ENCODE results near the gene AGAP5. TPM values are rescaled to one million over a fixed set of nuclear protein-coding genes. Genes with fewer than 3 reads are reported as not detected.

The AGAP5 gene
- polyA plus RNA-seq, 1 of the 3 experiments (the other 2 are of a cell fraction) = 3.8 TPM

DNA sequence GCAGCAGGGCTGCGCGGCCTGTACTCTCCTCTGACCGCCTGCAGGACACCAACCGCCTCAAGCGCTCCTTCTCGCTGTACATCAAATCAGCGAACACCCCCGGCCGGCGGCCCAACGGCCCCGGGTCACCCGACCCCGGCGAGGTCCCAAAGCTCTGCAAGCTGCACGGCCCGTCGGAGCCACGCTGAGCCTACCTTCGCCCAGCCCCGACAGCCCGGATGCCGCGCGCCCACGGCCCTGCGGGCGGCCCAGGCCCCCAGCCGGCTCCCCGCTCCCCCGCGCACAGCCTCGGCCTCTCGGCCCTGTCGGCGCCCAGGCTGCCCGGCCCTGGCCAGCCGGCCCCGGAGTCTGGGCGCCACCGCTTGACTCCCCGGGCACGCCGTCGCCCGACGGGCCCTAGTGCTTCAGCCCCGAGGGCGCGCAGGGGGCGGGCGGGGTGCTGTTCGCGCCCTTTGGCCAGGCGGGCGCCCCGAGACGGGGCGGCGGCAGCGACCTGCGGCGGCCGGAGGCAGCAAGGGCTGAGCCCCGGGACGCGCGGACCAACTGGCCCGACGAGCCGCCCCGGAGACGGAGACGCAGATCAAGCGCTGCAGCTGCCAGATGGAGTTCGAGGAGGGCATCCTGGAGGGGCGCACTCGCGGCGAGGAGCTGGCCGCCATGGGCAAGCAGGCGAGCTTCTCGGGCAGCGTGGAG is 35.2 kb upstream of the AGAP5 start (continued):
- TF ChIP-seq, protein P1, sequence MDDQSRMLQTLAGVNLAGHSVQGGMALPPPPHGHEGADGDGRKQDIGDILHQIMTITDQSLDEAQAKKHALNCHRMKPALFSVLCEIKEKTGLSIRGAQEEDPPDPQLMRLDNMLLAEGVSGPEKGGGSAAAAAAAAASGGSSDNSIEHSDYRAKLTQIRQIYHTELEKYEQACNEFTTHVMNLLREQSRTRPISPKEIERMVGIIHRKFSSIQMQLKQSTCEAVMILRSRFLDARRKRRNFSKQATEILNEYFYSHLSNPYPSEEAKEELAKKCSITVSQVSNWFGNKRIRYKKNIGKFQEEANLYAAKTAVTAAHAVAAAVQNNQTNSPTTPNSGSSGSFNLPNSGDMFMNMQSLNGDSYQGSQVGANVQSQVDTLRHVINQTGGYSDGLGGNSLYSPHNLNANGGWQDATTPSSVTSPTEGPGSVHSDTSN (IDR thresholded peaks at IDR 0.05) = no peak
- TF ChIP-seq, protein P2, sequence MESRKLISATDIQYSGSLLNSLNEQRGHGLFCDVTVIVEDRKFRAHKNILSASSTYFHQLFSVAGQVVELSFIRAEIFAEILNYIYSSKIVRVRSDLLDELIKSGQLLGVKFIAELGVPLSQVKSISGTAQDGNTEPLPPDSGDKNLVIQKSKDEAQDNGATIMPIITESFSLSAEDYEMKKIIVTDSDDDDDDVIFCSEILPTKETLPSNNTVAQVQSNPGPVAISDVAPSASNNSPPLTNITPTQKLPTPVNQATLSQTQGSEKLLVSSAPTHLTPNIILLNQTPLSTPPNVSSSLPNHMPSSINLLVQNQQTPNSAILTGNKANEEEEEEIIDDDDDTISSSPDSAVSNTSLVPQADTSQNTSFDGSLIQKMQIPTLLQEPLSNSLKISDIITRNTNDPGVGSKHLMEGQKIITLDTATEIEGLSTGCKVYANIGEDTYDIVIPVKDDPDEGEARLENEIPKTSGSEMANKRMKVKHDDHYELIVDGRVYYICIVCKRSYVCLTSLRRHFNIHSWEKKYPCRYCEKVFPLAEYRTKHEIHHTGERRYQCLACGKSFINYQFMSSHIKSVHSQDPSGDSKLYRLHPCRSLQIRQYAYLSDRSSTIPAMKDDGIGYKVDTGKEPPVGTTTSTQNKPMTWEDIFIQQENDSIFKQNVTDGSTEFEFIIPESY (IDR thresholded peaks at IDR 0.05; ENCODE audit: borderline replicate concordance, low read depth) = no peak
- TF ChIP-seq TAF1 (IDR thresholded peaks at IDR 0.05; ENCODE audit: borderline replicate concordance, low read depth, low read length) = no peak

DNA sequence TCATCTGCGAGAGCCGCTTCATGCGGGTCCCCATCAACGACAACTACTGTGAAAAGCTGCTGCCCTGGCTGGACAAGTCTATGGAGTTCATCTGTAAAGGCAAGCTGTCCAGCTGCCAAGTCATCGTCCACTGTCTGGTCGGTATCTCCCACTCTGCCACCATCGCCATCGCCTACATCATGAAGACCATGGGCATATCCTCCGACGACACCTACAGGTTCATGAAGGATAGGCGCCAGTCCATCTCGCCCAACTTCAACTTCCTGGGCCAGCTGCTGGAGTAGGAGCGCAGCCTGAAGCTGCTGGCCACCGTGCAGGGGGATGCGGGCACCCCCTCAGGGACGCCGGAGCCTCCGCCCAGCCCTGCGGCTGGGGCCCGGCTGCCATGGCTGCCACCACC is 34.5 kb upstream of the AGAP5 start:
- Histone ChIP-seq H3K36me3 (replicated peaks in 1 of 2; ENCODE audit: control insufficient read depth in 1 of 2, insufficient read depth in 2 of 2, low read length in 1 of 2) (peaks cover 10 to 20% of the 10 kb centered on the region in 2 experiments), H3K79me2 (ENCODE audit: insufficient read depth) (peaks cover 54% of the 10 kb centered on the region), H3K4me1 (ENCODE audit: control insufficient read depth in 1 of 2, insufficient read depth in 2 of 2, low read depth in 1 of 2, low read length in 1 of 2) (peaks cover 0 to 6% of the 10 kb centered on the region in 2 experiments; a peak in 2 of 4 replicates), H3K9ac (no peak overlapping the region), H4K20me1 (ENCODE audit: insufficient read depth) (no peaks in the 10 kb centered on the region), H3K9me2 (no peaks in the 10 kb centered on the region), H3F3A (replicated peaks; ENCODE audit: insufficient read depth) (peaks cover 20% of the 10 kb centered on the region), H3K27me3 (ENCODE audit: insufficient read depth) (no peaks in the 10 kb centered on the region), H3K4me2 (no peak overlapping the region), H3K9me3 (no peaks in the 10 kb centered on the region), H3K27ac (ENCODE audit: low read depth in 2 of 2, low read length in 1 of 2) (no peak overlapping the region), H3K4me3 (ENCODE audit: low read depth in 2 of 2, low read length in 1 of 2) (no peak overlapping the region), H2AFZ (ENCODE audit: low read depth) (no peak overlapping the region)
- POLR2A ChIA-PET = interaction anchor here (0.6 kb wide), 1 partner anchor 23 kb away, joined by 3 read pairs; no protein-coding TSS in a partner anchor
- 95% methylated on average over 15 of the region's 20 CpGs for WGBS (ENCODE audit: low lambda C conversion rate)
- CTCF ChIA-PET = interaction anchor here (0.9 kb wide), 1 partner anchor 85 kb away, joined by 3 read pairs; no protein-coding TSS in a partner anchor
- TF ChIP-seq TCF12 (IDR thresholded peaks at IDR 0.05) (no peak), TEAD4 (IDR thresholded peaks at IDR 0.05; ENCODE audit: borderline replicate concordance, insufficient read depth) (no peak), FOXJ3 (CRISPR knock-in tag; IDR thresholded peaks at IDR 0.05) (no peak), MEF2A (IDR thresholded peaks at IDR 0.05; ENCODE audit: borderline replicate concordance, low read depth) (no peak)
- TF ChIP-seq, protein P3, sequence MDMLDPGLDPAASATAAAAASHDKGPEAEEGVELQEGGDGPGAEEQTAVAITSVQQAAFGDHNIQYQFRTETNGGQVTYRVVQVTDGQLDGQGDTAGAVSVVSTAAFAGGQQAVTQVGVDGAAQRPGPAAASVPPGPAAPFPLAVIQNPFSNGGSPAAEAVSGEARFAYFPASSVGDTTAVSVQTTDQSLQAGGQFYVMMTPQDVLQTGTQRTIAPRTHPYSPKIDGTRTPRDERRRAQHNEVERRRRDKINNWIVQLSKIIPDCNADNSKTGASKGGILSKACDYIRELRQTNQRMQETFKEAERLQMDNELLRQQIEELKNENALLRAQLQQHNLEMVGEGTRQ (IDR thresholded peaks at IDR 0.05; ENCODE audit: borderline replicate concordance, low read depth, low read length) = no peak
- no peak for DNase-seq
